Endometrial microvascular endothelial cells (primary cell): ENCODE results near the gene C1orf50. TPM values are rescaled to one million over a fixed set of nuclear protein-coding genes. Genes with fewer than 3 reads are reported as not detected.

Experiments used
- in situ Hi-C: cut with HindIII; loops from 2 replicates; pipeline ENCODE4 v1.10.0; 2017; ENCODE audit warnings: low sequenced_read_pairs, low pct_unique_long_range_greater_than_20kb; ENCODE audit errors: inconsistent ontology term
- total RNA-seq: library from RNA; depleted of rRNA; stranded (reverse); fragments of >200 nt; gene quantifications from one replicate; pipeline ENCODE4 v1.2.3, GENCODE V29; 2015; ENCODE audit errors: inconsistent ontology term

The C1orf50 gene
- total RNA-seq, 1 donor from 2014 or later, result 10.1 TPM

- in situ Hi-C loops, result no loop called here
Measured at GRCh38 chr1:42752284-42752683, 14.8 kb upstream of the C1orf50 start.

GRCh38 chr1:42753070-42753469 lies 14.0 kb upstream of the C1orf50 start:
- in situ Hi-C loops, result no loop called here

DNA sequence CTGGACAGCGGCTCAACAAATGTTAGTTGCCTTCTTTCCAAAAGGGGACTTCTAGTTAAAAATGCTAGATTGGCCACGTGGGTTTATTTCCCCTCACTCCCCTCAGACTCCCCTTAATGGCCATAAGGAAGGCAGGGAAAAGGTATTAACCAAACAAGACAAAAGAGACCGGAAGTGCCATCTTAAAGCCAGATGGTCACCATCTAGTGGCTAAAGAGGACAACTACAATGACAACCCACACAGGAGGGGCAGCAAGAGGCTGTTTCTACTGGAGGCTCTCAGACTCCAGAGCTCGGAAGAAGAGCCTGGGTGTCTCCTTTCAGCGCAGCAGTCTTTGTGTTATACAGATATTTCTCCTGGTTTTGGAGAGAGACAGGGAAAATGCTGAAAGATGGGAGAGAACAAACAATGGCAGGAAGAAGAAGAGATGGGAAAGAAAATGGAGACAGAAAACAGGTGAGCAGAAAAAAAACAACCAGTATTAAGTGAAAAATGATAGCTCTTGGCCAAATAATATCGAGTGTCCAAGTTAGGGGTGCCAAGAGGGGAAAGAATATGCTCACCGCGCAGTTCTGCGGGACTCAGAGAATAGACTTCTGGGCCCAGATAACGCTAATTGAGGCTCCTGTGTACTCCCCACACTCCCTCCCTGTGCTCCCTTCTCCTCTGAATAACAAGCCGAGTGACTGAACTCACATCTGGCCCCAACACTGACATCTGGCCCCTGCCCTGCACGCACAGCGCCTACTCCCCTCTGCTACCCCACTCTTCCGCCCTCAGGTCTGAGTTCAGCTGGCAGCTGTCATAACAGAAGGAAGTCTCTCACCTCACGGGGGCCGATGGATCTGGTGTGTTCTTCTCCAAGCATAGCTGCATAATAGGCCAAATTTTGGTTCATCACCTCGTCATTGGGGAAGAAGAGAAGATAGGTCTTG lies 9.8 kb upstream of the C1orf50 start:
- in situ Hi-C loops, result no loop called here

DNA sequence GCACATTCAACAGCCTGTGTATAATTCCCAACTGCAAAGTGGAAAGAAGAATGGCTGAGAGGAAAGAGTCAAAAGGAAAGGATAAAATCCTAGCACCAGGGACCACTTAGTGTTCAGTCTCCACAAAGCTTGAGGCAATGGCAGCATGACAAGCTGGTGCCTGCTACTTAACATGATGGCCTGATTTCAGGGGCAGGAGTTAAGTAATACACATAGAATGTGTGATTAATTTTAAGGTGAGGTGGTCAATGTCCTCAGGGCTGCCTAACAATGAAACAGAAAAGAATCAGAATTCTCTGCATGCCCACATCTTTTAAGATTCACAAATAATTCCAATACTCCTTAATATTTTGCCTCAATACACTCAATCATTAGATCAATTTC lies 9.2 kb upstream of the C1orf50 start:
- in situ Hi-C loops, result no loop called here

GRCh38 chr1:42758641-42759040 lies 8.4 kb upstream of the C1orf50 start:
- in situ Hi-C loops, result no loop called here

DNA sequence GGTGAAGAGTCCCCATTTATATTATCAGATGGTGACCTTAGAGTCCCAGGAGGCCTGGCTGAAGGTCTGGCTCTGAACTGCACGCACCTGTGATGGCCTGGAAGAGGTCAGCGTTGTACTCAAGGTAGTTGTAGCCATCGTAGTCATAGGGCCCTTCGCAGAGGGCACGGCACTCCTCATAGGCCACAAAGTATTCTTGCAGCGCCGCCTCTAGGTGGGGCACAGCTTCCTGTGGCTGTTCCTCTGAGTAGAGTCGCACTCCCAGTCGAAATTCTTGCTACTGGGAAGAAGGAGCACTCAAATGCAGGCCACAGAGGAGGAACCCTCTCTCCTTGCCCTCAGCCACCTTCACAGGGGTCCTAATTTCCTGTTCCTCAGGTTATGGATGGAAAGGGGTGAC lies 7.9 kb upstream of the C1orf50 start:
- in situ Hi-C loops, result no loop called here

GRCh38 chr1:42761567-42761966 lies 5.5 kb upstream of the C1orf50 start:
- in situ Hi-C loops, result no loop called here

GRCh38 chr1:42762269-42762668 lies 4.8 kb upstream of the C1orf50 start:
- in situ Hi-C loops, result no loop called here

- in situ Hi-C loops, result no loop called here
Measured at GRCh38 chr1:42765269-42765668, 1.8 kb upstream of the C1orf50 start.

- in situ Hi-C loops, result no loop called here
Measured at GRCh38 chr1:42765832-42766740, 963 bp upstream of the C1orf50 start.

- in situ Hi-C loops, result no loop called here
Measured at GRCh38 chr1:42767510-42768000, 506 bp downstream of the C1orf50 start.

DNA sequence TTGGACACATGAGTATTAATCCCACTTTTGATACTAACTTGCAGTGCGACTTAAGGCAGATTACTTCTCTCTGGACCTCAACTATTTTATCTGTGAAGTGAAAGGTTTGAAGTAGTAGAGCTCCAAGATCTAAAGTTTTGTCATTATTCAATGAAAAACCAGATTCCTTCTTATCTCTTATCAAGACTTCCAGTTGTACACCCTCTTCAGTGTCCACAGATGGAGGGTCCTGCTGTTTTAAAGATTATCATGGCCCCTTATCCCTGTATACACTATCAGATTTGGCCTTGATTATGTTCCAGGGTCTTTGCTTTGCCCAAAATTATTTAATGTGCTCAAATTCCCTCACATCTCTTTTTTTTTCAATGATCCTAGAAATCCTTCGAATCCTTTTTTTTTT lies 1.1 kb downstream of the C1orf50 start:
- in situ Hi-C loops, result no loop called here

DNA sequence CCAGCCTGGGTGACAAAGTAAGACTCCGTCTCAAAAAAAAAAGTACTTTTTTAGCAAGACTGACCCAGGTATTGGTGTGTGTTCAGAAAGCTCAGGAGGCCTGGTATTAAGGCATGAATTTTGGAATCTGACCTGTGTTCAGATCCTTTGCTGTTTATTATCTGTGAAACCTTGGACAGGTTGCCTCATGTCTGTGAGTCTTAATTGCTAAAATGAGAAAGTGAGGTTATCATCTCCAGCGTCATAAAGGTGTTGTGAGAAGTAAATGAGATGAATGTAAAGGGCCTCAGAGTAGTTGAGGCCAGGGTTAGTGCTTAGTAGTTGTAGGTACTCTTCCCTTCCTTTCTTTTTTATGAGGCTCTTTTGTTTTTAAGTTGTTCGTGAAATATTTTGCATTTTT lies 2.8 kb downstream of the C1orf50 start:
- in situ Hi-C loops, result no loop called here

DNA sequence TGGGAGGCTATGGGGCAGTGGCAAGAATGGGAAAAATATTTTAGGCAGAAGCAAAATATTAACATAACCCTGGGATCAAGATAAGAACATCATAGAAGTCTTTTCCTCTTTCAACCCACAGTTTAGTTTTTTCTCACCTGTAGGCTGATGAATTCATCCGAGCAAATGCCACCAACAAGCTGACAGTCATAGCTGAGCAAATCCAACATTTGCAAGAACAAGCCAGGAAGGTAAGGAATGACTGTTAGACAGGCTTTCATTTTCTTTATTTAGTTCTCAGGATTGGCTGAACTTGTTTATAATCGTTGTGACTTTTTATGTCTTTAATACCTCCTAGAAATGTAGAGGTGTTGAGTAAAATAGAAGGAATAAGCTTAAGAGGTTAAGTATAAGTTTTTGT lies 6.4 kb downstream of the C1orf50 start:
- in situ Hi-C loops, result no loop called here

DNA sequence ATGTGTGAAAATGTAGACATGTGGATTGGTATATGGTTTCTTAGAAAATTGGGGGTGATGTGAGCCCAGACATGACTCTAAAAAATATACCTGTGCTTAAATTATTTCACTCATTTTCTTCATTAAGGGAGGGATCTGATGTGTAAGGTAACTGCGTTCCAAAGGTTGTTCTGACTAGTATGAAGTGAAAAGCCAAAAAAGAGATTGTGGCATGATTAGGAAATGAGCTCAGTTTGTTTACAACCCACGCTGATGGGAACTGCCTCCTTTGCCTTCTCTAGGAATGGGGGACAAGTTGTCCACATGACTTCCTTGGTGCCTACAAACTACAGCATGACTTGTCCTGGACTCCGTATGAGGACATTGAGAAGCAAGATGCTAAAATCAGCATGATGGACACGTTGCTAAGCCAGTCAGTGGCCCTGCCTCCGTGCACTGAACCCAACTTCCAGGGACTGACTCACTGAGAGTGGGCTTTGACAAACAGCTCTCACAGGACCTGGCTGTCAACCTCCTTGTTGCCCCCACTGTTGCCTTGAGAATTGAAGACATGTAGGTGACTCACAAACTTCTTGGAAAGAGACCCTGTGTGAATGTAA lies 8.0 kb downstream of the C1orf50 start:
- in situ Hi-C loops, result no loop called here

- in situ Hi-C loops, result no loop called here
Measured at GRCh38 chr1:42776502-42776901, 9.5 kb downstream of the C1orf50 start.

GRCh38 chr1:42777852-42778251 lies 10.8 kb downstream of the C1orf50 start:
- in situ Hi-C loops, result no loop called here

GRCh38 chr1:42779725-42780124 lies 12.7 kb downstream of the C1orf50 start:
- in situ Hi-C loops, result no loop called here

GRCh38 chr1:42780176-42780575 lies 13.1 kb downstream of the C1orf50 start:
- in situ Hi-C loops, result no loop called here
